WERI-Rb-1 (cell line): Measurements from ENCODE around the gene CNTFR.
A peak's percentile ranks its signal among the peaks of the same experiment; 100 is the strongest.

Source experiments
- DNase-seq: peaks from one replicate; pipeline ENCODE4 v3.0.0-alpha.2; 2020
- H3K27ac ChIP-seq: fragments of 250-450 bp; sonication (Bioruptor Pico); 2 replicates; pipeline ENCODE4 v1.5.1; 2020; ENCODE audit warnings: mild to moderate bottlenecking, moderate library complexity
- H3K27me3 ChIP-seq: fragments of 250-450 bp; sonication (Bioruptor Pico); 2 replicates; pipeline ENCODE4 v1.5.1; 2021; ENCODE audit warnings: mild to moderate bottlenecking, low read depth, moderate library complexity; ENCODE audit not compliant: insufficient read depth, severe bottlenecking
- H3K36me3 ChIP-seq: fragments of 250-450 bp; sonication (Bioruptor Pico); 2 replicates; pipeline ENCODE4 v1.5.1; 2020; ENCODE audit warnings: mild to moderate bottlenecking, moderate library complexity
- H3K4me3 ChIP-seq: 2 replicates; pipeline ENCODE4 v1.5.1; 2011; ENCODE audit warnings: low read depth, mild to moderate bottlenecking, control low read depth, low read length
- H3K9me3 ChIP-seq: fragments of 250-450 bp; sonication (Bioruptor Pico); 2 replicates; pipeline ENCODE4 v1.5.1; 2021; ENCODE audit warnings: mild to moderate bottlenecking, moderate library complexity; ENCODE audit not compliant: severe bottlenecking
- TF ChIP-seq, protein P1 (sequence below): IDR thresholded peaks from 2 replicates; pipeline ENCODE4 v1.5.1; 2011; ENCODE audit warnings: low read depth, mild to moderate bottlenecking, control low read depth, inconsistent platforms, low read length

Gene CNTFR

DNA sequence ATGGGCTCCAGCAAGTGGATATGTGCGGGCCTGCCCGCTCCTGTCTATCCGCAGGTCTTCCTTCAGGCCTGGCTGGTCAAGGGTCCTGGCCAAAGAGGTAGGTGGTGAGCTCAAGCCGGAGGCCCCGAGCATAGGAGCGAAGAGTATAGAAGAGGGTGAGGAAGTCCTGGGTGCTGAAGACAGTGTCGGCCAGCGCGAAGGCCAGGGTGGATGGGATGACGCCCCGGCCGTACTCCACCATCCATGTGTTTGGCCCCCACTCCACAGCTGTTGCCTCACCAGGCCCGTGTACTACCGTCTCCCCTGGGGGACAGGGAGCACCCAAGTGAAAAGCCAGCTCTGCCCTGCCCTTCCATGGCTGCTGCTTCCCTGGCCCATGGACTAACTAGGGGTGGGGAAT, 46.0 kb upstream of the CNTFR start:
- H3K36me3 ChIP-seq, result peaks cover 10% of the 10 kb centered on the region
- H3K27ac ChIP-seq, result no peak overlapping the region
- no peak overlapping the region for H3K4me3 ChIP-seq
- no peak for DNase-seq
- no peaks in the 10 kb centered on the region for H3K27me3 ChIP-seq
- TF ChIP-seq, protein P1, sequence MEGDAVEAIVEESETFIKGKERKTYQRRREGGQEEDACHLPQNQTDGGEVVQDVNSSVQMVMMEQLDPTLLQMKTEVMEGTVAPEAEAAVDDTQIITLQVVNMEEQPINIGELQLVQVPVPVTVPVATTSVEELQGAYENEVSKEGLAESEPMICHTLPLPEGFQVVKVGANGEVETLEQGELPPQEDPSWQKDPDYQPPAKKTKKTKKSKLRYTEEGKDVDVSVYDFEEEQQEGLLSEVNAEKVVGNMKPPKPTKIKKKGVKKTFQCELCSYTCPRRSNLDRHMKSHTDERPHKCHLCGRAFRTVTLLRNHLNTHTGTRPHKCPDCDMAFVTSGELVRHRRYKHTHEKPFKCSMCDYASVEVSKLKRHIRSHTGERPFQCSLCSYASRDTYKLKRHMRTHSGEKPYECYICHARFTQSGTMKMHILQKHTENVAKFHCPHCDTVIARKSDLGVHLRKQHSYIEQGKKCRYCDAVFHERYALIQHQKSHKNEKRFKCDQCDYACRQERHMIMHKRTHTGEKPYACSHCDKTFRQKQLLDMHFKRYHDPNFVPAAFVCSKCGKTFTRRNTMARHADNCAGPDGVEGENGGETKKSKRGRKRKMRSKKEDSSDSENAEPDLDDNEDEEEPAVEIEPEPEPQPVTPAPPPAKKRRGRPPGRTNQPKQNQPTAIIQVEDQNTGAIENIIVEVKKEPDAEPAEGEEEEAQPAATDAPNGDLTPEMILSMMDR, result no peak
- H3K9me3 ChIP-seq, result no peaks in the 10 kb centered on the region

DNA sequence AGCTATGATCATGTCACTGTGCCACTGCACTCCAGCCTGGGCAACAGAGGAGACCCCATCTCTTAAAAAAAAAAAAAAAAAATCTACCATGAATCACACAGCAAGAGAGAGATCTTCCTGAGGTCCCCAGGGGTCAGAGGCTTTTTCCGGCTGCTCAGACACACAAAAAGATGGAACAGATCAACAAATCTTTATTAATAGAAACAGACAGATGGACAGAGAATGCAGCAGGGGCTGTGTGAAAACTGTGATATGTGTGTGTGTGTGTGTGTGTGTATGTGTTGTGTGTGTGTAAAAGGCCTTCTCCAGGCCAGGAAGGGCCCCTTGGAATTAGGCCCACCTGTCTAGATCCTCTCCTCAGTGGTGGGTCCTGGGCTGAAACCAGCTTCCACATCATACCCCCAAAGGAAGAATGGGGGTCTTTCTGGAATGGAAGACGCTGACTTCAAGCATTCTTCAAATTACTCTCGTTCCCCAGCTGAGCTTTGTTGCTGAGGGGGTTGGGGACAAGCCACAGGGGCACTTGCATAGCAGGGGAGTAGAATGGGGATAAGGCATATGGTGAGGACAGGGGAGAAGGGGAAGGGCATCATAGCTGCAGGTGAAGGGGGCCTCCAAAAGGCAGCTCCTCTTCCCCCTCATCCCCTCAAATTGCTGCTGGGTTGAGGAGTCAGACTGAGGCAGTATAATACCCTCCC, 45.2 kb upstream of the CNTFR start:
- no peaks in the 10 kb centered on the region for H3K9me3 ChIP-seq
- peaks cover 5% of the 10 kb centered on the region for H3K27me3 ChIP-seq
- peaks cover 10% of the 10 kb centered on the region for H3K36me3 ChIP-seq
- DNase-seq, result no peak
- TF ChIP-seq, protein P1, result no peak
- H3K27ac ChIP-seq, result no peak overlapping the region
- H3K4me3 ChIP-seq, result no peak overlapping the region

DNA sequence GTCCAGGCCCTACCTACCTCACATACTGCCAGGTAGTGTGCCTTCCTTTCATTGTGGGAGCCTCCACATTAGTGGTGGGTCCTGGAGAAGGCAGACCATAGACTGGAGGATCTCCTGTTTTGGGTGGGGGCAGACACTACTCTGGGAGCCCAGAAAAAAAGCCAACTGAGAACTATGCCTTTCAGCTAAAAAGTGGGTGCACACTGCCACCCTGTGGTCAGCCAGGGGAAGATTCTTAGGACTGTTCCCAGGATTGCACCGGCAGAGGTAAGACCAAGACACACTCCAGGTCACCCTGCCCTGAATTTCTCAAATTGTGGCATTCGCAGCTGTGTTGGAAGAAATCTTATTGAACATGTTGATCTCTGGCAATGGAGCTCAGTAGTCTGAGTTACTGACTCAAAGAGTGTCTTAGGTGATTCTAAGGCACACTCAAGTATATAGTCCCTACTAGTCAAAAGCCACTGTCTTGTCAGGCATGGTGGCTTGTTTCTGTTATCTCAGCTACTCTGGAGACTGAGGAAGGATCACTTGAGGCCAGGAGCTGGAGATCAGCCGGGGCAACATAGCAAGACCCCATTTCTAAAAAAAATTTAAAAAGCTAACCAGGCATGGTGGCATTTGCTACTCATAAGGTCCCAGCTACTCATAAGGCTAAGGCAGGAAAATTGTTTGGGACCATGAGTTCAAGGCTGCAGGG, 44.5 kb upstream of the CNTFR start:
- peak; percentile 76 for DNase-seq
- no peaks in the 10 kb centered on the region for H3K9me3 ChIP-seq

DNA sequence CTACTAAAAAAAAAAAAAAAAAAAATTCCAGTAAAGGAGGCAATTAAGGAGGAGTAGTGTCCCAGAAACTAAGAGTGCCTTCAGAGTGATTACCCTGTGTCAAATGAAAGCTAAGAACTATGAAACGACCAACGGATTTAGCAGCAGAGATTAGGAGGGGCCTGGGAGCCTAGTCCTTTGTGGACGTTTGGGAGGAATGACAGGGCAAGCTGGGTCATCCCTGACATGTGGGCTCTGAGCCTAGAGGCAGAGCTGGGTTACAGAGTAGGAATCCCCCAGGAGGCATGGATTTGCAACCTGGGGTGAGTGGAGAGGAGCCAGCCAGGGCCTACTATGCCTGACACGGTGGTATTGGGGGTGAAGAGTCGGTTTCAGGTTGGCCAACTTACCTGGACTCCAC, 43.6 kb upstream of the CNTFR start:
- TF ChIP-seq, protein P1, result no peak
- Histone ChIP-seq H3K4me3 (no peak overlapping the region), H3K27ac (peak overlapping the region; percentile 35), H3K9me3 (no peaks in the 10 kb centered on the region), H3K27me3 (peaks cover 15% of the 10 kb centered on the region), H3K36me3 (peaks cover 10% of the 10 kb centered on the region)
- DNase-seq, result peak; percentile 83

More for the DNA sequence above, 44.5 kb upstream of the CNTFR start:
- Histone ChIP-seq H3K27ac (peak overlapping the region; percentile 35; the same call in 1 of the 2 replicates), H3K4me3 (no peak overlapping the region), H3K36me3 (peaks cover 10% of the 10 kb centered on the region), H3K27me3 (peaks cover 10% of the 10 kb centered on the region)
- TF ChIP-seq, protein P1, result peak; percentile 81

DNA sequence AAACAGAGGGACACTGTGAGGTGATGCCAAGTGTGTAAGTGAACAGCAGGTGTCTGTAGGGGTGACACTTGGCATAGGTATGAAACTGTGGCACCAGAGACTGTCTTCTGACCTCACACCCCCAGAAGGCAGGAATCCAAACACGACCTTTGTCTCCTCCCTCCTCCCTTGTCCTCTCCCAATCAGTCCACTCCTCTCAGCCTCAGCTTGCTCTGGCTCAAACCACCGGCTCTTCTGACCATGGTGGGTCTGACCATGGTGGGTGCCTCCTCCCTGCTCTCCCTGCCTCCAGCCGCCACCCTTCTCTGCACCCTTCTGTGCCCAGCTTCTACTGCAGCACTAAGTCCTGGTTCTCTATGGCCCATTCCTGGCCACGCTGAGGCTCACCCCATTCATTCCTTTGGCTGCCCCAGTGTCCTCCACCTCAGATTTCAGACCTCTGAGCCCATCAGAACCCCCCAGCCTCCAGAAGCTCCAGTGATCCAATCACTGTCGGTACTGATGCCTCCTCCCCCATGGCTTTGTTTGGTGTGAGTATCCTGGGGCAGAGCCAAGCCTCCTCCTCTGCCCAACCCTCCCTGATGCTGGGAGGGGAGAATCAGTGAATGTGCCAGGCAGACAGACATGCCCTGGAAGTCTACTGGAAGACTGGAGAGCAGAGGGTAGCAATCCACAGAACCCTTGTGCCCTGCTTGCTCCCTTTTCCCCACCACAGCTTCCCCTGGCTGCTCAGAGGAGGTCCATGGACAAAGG, 41.1 kb upstream of the CNTFR start:
- Histone ChIP-seq H3K9me3 (no peaks in the 10 kb centered on the region), H3K27me3 (peaks cover 21% of the 10 kb centered on the region), H3K4me3 (no peak overlapping the region), H3K36me3 (peaks cover 5% of the 10 kb centered on the region), H3K27ac (no peak overlapping the region)
- DNase-seq, result no peak
- TF ChIP-seq, protein P1, result no peak
